Raji (cell line): ENCODE results near the gene WAS.

ENCODE experiments used
- POLR2A ChIP-seq: IDR thresholded peaks from 2 replicates; pipeline ENCODE4 v1.6.1; 2011; ENCODE audit warnings: low read depth, low read length, control low read depth; ENCODE audit not compliant: insufficient read depth

Gene WAS

DNA sequence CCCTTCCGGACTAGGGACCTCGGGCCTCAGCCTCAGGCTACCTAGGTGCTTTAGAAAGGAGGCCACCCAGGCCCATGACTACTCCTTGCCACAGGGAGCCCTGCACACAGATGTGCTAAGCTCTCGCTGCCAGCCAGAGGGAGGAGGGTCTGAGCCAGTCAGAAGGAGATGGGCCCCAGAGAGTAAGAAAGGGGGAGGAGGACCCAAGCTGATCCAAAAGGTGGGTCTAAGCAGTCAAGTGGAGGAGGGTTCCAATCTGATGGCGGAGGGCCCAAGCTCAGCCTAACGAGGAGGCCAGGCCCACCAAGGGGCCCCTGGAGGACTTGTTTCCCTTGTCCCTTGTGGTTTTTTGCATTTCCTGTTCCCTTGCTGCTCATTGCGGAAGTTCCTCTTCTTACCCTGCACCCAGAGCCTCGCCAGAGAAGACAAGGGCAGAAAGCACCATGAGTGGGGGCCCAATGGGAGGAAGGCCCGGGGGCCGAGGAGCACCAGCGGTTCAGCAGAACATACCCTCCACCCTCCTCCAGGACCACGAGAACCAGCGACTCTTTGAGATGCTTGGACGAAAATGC is at the start of gene WAS:
Gene WAS (plus strand): TSS at position 389 of the 572 bp plus-strand sequence. CDS start 55 bp downstream, at position 444.
- TF ChIP-seq POLR2A, result peak; percentile 70

DNA sequence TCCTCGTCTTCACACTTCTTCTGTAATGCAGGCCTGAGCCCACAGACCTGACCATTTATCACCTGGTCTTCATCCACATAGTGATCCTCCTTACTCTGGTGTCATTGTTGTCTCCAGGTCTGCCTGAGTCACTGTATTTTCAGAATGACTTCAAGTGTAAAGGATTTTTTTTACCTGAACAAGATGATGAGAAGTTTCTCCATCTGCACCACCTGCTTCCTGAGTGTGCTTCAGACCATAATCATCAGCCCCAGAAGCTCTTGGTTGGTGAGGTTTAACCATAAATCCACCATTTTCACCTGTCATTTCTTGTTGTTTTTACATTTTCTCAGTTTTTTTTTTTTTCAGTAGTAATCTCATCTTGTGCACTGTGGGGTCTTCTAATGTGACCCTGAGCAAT is 47.3 kb upstream of the WAS start:
- no peak for TF ChIP-seq POLR2A

DNA sequence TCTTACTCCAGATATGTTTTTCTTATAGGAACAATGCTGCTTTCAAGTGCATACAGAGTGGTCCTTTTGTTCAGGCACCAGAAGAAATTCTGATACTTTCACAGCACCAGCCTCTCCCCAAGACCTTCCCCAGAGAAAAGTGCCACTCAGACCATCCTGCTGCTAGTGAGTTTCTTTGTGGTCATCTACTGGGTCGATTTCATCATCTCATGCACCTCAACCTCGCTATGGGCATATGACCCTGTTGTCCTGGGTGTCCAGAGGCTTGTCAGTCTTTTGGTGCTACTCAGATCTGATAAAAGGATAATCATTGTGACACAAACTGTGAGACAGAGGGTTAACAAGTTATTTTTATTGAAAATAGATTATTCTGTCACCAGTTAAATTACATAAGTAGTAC is 46.8 kb upstream of the WAS start:
- TF ChIP-seq POLR2A, result no peak

DNA sequence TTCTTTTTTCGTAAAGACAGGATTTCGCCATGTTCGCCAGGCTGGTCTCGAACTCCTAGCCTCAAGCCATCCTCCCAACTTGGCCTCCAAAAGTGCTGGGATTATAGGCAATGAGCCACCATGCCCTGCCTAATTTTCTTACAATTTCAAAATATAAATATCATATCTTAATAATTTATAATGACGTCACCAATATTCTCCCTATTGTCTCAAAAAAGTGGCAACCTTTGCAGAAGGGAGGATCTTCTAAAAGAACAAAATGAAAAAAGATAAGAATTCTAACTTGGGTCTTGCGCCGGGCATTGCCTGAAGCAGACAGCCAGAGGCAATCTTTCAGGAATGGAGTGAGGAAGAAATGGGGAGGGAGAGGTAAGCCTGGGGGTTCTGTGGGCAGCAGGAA is 37.9 kb upstream of the WAS start:
- TF ChIP-seq POLR2A, result no peak

DNA sequence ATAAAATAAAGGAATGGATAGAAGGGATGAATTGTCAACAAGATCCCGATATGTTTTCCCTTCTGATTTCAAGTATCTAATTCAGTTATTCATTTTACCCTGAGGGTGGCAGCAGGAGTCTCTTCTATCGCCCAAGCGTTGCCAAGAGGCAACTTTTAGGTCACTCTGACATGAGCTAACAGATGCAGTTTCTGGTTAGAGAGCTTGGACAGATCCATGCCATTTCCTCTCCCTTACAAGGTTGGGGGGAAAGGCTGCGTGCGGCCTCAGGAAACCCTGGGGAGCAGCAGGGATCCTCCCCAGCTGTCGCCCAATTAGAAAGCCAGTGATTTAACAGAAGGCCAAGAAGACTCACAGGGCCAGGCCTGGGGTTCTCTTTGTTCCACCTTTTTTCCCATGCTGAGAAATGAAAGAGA is 35.3 kb upstream of the WAS start:
- TF ChIP-seq POLR2A, result no peak

DNA sequence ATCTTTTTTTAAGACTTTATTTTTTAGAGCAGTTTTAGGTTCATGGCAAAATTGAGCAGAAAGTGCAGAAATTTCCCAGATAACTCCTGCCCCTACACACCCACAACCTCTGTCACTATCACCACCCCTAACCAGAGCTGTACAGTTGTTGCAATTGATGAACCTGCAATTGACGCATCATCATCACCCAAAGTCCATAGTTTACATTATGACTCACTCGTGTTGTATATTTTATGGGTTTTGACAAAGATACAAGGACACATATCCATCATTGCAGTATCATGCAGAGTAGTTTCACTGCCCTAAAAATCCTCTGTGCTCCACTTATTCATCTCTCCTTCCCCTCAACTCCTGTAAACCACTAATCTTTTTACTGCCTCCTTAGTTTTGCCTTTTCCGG is 34.5 kb upstream of the WAS start:
- TF ChIP-seq POLR2A, result no peak

DNA sequence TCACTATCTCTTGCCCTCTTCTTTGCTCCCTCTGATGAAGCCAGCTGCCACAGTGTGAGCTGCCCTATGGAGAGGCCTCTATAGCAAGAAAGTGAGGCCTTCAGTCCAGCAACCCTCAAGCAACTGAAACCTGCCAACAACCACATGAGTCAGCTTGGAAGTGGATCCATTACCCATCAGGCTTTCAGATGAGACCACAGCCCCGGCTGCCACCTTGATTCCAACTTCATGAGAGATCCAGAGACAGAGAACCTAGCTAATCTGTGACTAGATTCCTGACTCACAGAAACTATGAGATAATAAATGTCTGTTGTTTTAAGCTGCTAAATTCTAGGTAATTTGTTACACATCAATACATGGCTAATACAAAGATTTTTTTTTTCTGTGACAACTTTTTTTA is 20.4 kb upstream of the WAS start:
- TF ChIP-seq POLR2A, result no peak

DNA sequence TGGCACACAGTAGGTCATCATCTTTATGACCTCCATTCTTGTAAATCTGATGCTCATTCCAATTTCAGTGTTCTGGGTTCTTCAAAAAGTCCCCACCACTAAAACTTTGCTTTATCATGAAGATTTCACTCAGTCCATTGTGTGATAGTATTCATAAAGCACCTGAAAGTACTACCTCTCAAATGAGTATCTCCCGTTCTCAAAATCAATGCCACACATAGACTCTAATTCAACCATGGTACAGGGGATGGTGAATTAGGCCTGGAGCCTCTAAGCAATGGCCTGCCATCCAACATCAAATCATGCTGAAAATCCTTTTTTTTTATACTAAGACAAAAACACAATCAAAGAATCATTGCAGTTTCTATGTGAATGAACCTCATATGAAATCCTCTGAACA is 19.4 kb upstream of the WAS start:
- no peak for TF ChIP-seq POLR2A

DNA sequence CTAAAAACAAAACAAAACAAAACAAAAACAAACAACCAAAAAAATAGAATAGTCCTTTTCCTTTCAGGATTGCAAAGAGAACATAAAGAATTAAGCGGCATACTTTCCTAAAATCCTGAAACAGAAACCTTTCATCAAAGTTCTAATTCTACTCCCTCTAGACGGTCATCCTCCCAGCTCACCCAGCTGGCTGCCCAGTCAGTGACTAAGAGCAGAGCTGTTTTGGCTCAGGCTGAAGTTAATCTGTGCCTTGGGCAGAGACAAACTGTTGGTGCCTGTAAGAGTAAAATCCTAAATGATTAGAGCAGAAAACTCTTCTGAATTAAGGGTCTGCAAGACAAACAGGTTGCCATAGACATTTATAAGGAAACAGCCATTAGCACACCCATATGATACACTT is 17.6 kb upstream of the WAS start:
- TF ChIP-seq POLR2A, result no peak

DNA sequence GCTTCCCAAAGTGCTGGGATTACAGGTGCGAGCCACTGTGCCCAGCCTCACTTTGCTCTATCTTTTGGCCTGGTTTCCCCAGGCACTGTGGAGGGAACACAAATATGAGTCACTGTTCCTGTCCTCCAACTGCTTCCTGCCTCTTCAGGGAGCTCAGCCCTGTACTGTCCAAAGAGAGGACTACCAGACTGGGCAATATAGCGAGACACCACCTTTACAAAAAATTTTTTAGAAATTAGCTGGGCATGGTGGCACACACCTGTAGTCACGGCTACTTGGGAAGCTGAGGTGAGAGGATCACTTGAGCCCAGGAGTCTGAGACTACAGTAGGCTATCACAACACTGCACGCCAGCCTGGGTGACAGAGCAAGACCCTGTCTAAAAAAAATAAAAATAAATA is 16.9 kb upstream of the WAS start:
- TF ChIP-seq POLR2A, result no peak

DNA sequence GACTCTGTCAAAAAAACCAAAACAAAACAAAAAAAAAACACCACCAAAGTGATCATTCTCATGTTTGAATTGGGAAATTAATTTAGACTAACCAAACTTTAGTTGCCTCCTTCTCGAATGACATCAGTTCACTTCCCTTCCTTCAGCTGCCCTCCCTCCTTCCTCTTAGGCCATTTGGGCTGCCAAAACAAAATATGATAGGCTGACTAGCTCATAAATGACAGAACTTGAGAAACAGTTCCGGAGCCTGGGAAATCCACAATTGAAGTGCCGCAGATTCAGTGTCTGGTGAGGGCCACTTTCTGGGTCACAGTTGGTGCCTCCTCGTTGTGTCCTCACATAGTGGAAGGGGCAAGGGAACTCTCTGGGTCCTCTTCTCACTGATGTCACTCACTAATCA is 16.1 kb upstream of the WAS start:
- TF ChIP-seq POLR2A, result no peak

DNA sequence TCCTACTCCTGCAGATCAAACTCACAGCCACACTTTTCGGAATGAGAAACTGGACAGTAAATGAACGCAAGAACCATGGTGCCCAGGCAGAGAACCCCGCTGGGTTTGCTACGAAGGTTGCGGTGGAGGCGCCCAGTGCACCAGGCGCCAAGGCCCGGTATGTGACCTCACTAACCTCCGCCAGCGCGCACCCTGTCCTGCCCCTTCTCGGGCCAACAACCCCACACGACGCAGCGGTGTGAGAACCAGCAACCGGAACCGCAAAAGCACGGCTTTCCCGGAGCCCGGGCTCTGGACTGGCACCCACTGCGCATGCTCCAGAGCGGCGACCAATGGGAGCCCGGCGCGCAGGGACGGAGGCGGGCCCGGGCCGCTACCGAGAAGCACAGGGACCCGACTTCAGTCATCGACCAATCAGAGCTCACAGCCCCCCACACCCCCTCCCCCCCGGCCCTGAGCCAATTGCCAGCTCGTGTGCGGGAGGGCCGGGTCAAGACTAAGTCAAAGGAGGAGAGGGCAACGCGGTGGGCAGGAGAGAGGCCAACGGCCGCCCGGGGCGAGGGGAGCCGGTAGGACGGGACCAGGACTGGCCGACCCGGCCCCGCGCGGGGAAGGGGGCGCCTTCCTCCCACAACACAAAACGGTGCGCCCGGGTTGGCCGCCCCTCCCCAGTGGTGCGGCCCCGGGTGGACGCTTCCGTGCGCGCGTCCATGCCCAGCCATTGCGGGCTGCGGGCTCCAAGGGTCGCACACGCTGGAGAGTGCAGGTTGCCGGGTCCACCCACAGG is 7.3 kb upstream of the WAS start:
- peak; percentile 77 for TF ChIP-seq POLR2A

DNA sequence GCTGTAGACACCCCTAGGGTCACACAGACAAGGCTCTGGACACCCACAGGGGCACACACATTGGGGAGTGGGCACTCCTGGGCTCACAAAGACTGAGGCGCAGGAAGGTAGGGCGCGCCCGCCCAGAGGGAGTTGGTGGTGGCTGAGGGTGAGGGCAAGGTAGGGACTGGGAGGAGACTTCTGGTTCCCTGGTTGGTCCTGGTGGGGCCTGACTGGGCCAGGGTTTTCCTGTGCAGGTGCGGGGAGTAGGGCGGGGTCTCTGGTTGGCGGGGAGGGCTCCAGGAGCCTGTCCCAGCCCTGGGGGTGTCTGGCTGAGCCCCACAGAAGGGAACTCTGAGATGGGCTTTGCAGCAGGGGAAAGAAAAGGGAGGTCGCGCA is 6.7 kb upstream of the WAS start:
- peak; percentile 36 for TF ChIP-seq POLR2A

DNA sequence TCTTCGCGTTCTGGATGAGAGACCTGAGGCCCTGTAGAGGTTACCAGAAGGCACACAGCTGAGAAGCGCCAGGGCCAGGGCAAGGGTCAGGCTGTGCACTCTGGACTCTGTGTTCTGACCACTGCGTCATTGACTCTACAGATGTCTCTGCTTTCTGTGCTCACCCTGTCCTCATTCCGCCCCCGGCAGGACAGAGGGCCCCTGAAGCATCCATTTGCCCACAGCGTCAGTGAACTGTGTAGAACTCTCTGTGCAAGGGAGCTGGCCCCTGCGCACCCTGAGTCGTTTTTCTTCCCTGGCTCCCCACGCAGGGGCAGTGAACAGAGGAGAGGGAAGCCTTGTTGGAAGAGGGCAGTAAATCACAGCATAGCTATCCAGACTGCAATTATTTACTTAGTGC is 6.1 kb upstream of the WAS start:
- TF ChIP-seq POLR2A, result no peak

DNA sequence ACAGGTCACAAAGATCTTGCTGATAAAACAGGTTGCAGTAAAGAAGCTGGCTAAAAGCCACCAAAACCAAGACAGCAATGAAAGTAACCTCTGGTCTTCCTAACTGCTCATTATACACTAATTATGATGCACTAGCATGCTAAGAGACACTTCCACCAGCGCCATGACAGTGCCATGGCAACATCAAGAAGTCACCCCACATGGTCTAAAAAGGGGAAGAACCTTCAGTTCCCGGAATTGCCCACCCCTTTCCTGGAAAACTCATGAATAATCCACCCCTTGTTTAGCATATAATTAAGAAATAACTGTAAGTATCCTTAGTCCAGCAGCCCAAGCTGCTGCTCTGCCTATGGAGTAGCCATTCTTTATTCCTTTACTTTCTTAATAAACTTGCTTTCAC is 3.1 kb upstream of the WAS start:
- TF ChIP-seq POLR2A, result 0 out of 2 replicates have a peak, but pooled peaks have one; percentile 16

DNA sequence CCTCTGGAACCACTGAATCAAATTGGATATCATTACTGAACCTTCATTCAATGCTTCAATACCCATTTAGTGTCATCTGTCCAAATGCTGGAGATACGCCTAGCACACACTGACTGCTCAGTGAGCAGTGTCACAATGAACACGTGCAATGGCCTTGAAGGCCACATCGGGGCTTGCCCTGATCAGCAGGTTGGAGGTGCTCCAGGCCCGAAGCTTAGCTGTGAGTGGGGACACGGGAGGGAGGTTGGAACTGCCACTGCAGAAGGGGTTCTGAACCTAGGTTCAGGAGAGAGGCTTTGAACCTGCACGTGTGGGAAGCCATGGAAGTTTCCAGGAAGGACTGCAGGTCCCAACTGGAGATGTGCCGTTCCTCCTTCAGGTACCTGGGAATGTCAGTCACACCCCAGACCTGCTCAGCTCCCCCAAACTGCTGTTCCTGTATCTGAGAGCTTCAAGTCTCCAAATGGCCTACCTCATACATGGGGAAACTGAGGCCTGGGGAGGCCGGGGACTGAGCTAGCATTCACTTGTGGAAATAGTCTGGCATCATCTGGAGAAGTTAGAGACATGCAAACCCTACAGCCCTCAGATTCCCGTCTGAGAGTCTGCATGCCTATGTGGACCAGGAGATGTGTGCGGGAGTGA is 1.9 kb upstream of the WAS start:
- TF ChIP-seq POLR2A, result no peak; the same call in 1 of the 2 replicates
